H1 (cell line): ENCODE data around the gene SLFNL1. TPM values are rescaled to one million over a fixed set of nuclear protein-coding genes. Genes with fewer than 3 reads are reported as not detected.

ENCODE experiments used
- CTCF ChIA-PET: fragments of 300-600 bp; sonication (Branson Sonifier 250); formaldehyde crosslinking; loops from one replicate; lab custom pipeline; 2021; ENCODE audit not compliant: partially characterized antibody; lab: Charles Lee
- POLR2A ChIA-PET: fragments of 300-600 bp; sonication (Branson Sonifier 250); formaldehyde crosslinking; loops from one replicate; lab custom pipeline; 2021; ENCODE audit warnings: inconsistent platforms; ENCODE audit not compliant: partially characterized antibody; lab: Charles Lee
- DNase-seq, 2 experiments: peaks; one replicate each; pipeline versions ENCODE4 v3.0.0 to v3.0.0-alpha.2; 2010 to 2022; ENCODE audit warnings: low spot score in 2 of 2, low read depth in 1 of 2, mixed read lengths in 1 of 2
- FAIRE-seq: peaks from 2 replicates; lab custom pipeline; 2011; peaks lifted over from hg19 to GRCh38; lab: Jason Lieb, UNC
- H2AFZ ChIP-seq: 2 replicates; pipeline ENCODE4 v1.8.1; 2012; ENCODE audit warnings: low read length, inconsistent platforms
- H2AK5ac ChIP-seq: 2 replicates; pipeline ENCODE4 v1.6.1; 2013; ENCODE audit warnings: low read depth, low read length
- H2BK120ac ChIP-seq: replicated peaks from 2 replicates; pipeline ENCODE3; 2013; ENCODE audit warnings: low read depth, low read length, inconsistent platforms
- H2BK12ac ChIP-seq: 2 replicates; pipeline ENCODE4 v1.6.1; 2013; ENCODE audit warnings: low read depth, low read length
- H2BK15ac ChIP-seq: 2 replicates; pipeline ENCODE4 v1.6.1; 2013; ENCODE audit warnings: low read length
- H2BK20ac ChIP-seq: 2 replicates; pipeline ENCODE4 v1.6.1; 2013; ENCODE audit warnings: low read length
- H2BK5ac ChIP-seq: 2 replicates; pipeline ENCODE4 v1.6.1; 2013; ENCODE audit warnings: low read depth, low read length
- H3K14ac ChIP-seq: 2 replicates; pipeline ENCODE4 v1.6.1; 2013; ENCODE audit warnings: inconsistent platforms; ENCODE audit not compliant: insufficient read length
- H3K18ac ChIP-seq: 2 replicates; pipeline ENCODE4 v1.6.1; 2013; ENCODE audit warnings: low read length; ENCODE audit errors: extremely low read depth
- H3K23ac ChIP-seq: 2 replicates; pipeline ENCODE4 v1.6.1; 2013; ENCODE audit warnings: inconsistent platforms; ENCODE audit not compliant: insufficient read length
- H3K23me2 ChIP-seq: 2 replicates; pipeline ENCODE4 v1.6.1; 2013; ENCODE audit warnings: low read depth, low read length
- H3K27ac ChIP-seq: 2 replicates; pipeline ENCODE4 v1.6.1; 2011; ENCODE audit warnings: low read depth, low read length, inconsistent platforms
- H3K27me3 ChIP-seq, 4 experiments: replicated peaks in 1 of 4; 1 replicate in 1 of 4; 2 replicates in 3 of 4; pipeline versions ENCODE4 v1.6.1 to v1.8.1; 2011 to 2013; ENCODE audit warnings: low read length in 3 of 4, mild to moderate bottlenecking in 3 of 4, inconsistent platforms in 2 of 4, mixed read lengths in 2 of 4, moderate library complexity in 1 of 4; ENCODE audit not compliant: control insufficient read depth in 3 of 4, insufficient read depth in 3 of 4; ENCODE audit errors: extremely low read depth in 1 of 4
- H3K36me3 ChIP-seq, 4 experiments: 2 replicates each; pipeline versions ENCODE4 v1.6.1 to v1.8.1; 2011 to 2013; ENCODE audit warnings: mild to moderate bottlenecking in 4 of 4, low read length in 3 of 4, moderate library complexity in 2 of 4, control low read depth in 1 of 4, inconsistent platforms in 1 of 4; ENCODE audit not compliant: insufficient read depth in 4 of 4, control insufficient read depth in 2 of 4
- H3K4ac ChIP-seq: replicated peaks from 2 replicates; pipeline ENCODE3; 2013; ENCODE audit warnings: low read length, low read depth, mixed read lengths, inconsistent platforms; ENCODE audit not compliant: insufficient read length
- H3K4me1 ChIP-seq, 4 experiments: replicated peaks in 1 of 4; 1 replicate in 1 of 4; 2 replicates in 3 of 4; pipeline versions ENCODE4 v1.6.1 to v1.8.1; 2011 to 2013; ENCODE audit warnings: low read length in 3 of 4, inconsistent platforms in 2 of 4, mixed read lengths in 1 of 4; ENCODE audit not compliant: insufficient read depth in 4 of 4, control insufficient read depth in 3 of 4
- H3K4me2 ChIP-seq, 2 experiments: 2 replicates each; pipeline versions ENCODE4 v1.6.1 to v1.8.1; 2011 to 2013; ENCODE audit warnings: low read depth in 2 of 2, low read length in 2 of 2, control low read depth in 1 of 2, inconsistent platforms in 1 of 2, mild to moderate bottlenecking in 1 of 2; ENCODE audit not compliant: insufficient read depth in 1 of 2
- H3K4me3 ChIP-seq, 4 experiments: fragments of 200-600, 300-600 bp in 1 of 4; sonication (generic), shearing (Covaris generic), sonication (Bioruptor Twin) in 1 of 4; 2 replicates each; pipeline versions ENCODE4 v1.5.1 to v1.8.1; 2011 to 2016; ENCODE audit warnings: low read length in 4 of 4, low read depth in 3 of 4, control low read depth in 2 of 4, inconsistent platforms in 2 of 4, mild to moderate bottlenecking in 2 of 4, mixed read lengths in 1 of 4, moderate library complexity in 1 of 4; ENCODE audit not compliant: insufficient read depth in 2 of 4; ENCODE audit errors: extremely low read depth in 1 of 4
- H3K56ac ChIP-seq: replicated peaks from 2 replicates; pipeline ENCODE3; 2013; ENCODE audit warnings: low read depth, mild to moderate bottlenecking, mixed read lengths, low read length, inconsistent platforms; ENCODE audit not compliant: insufficient read length
- H3K79me1 ChIP-seq: 2 replicates; pipeline ENCODE4 v1.6.1; 2013; ENCODE audit warnings: low read depth, low read length, control low read depth
- H3K79me2 ChIP-seq, 2 experiments: 2 replicates each; pipeline versions ENCODE4 v1.6.1 to v1.8.1; 2012 to 2013; ENCODE audit warnings: low read length in 2 of 2, mild to moderate bottlenecking in 2 of 2, inconsistent platforms in 1 of 2; ENCODE audit not compliant: insufficient read depth in 2 of 2, control insufficient read depth in 1 of 2
- H3K9ac ChIP-seq, 4 experiments: replicated peaks in 1 of 4; 1 replicate in 1 of 4; 2 replicates in 3 of 4; pipeline versions ENCODE4 v1.6.1 to v1.8.1; 2011 to 2013; ENCODE audit warnings: low read depth in 3 of 4, low read length in 3 of 4, control low read depth in 2 of 4, mild to moderate bottlenecking in 2 of 4, moderate library complexity in 2 of 4, inconsistent platforms in 1 of 4; ENCODE audit errors: extremely low read depth in 1 of 4
- H3K9me3 ChIP-seq, 2 experiments: 2 replicates each; pipeline versions ENCODE4 v1.6.1 to v1.8.1; 2012 to 2013; ENCODE audit warnings: mild to moderate bottlenecking in 2 of 2, moderate library complexity in 2 of 2, control low read depth in 1 of 2, inconsistent platforms in 1 of 2, low read depth in 1 of 2, low read length in 1 of 2, mixed read lengths in 1 of 2; ENCODE audit not compliant: insufficient read depth in 2 of 2
- H4K20me1 ChIP-seq, 2 experiments: replicated peaks in 1 of 2; 2 replicates each; pipeline versions ENCODE3 to v1.8.1; 2011 to 2013; ENCODE audit warnings: inconsistent platforms in 2 of 2, low read length in 2 of 2, mild to moderate bottlenecking in 1 of 2; ENCODE audit not compliant: insufficient read depth in 2 of 2, control insufficient read depth in 1 of 2
- H4K5ac ChIP-seq: 2 replicates; pipeline ENCODE4 v1.6.1; 2013; ENCODE audit warnings: low read length, low read depth, mixed read lengths, inconsistent platforms; ENCODE audit not compliant: insufficient read length
- H4K8ac ChIP-seq: 2 replicates; pipeline ENCODE4 v1.8.0; 2013; ENCODE audit warnings: mild to moderate bottlenecking, moderate library complexity, low read length, inconsistent platforms; ENCODE audit not compliant: insufficient read depth; ENCODE audit errors: extremely low read depth
- H4K91ac ChIP-seq: replicated peaks from 2 replicates; pipeline ENCODE3; 2013; ENCODE audit warnings: low read length, mixed read lengths, inconsistent platforms; ENCODE audit not compliant: insufficient read length
- ASH2L ChIP-seq: fragments of 200-600, 300-600 bp; sonication (generic); IDR thresholded peaks from one replicate; pipeline ENCODE4 v1.7.1; 2017; ENCODE audit warnings: low read length
- ATF3 ChIP-seq: IDR thresholded peaks from 2 replicates; pipeline ENCODE4 v1.6.1; 2011; ENCODE audit warnings: low read depth, mild to moderate bottlenecking, low read length; ENCODE audit not compliant: insufficient read depth
- CREB1 ChIP-seq: IDR thresholded peaks from 2 replicates; pipeline ENCODE4 v1.6.1; 2012; ENCODE audit warnings: inconsistent platforms
- GABPA ChIP-seq: IDR thresholded peaks from 2 replicates; pipeline ENCODE4 v1.6.1; 2011; ENCODE audit warnings: mild to moderate bottlenecking, low read length, moderate library complexity, borderline replicate concordance; ENCODE audit not compliant: insufficient read depth
- POLR2A ChIP-seq, 2 experiments: IDR thresholded peaks; 1 replicate in 1 of 2; 2 replicates in 1 of 2; pipeline ENCODE4 v1.6.1; 2011; ENCODE audit warnings: low read depth in 2 of 2, low read length in 2 of 2, mild to moderate bottlenecking in 2 of 2; ENCODE audit errors: control extremely low read depth in 1 of 2
- RAD21 ChIP-seq, 2 experiments: IDR thresholded peaks in 1 of 2; conservative IDR thresholded peaks in 1 of 2; 2 replicates each; pipeline ENCODE4 v1.6.1; 2011; ENCODE audit warnings: low read depth in 2 of 2, low read length in 2 of 2, improper control_type of control experiment in 1 of 2, inconsistent platforms in 1 of 2, mild to moderate bottlenecking in 1 of 2, moderate library complexity in 1 of 2
- TAF7 ChIP-seq: optimal IDR thresholded peaks from 2 replicates; pipeline ENCODE3; 2011; ENCODE audit warnings: low read depth, mild to moderate bottlenecking, inconsistent platforms, low read length, moderate library complexity, borderline replicate concordance
- WGBS, 2 experiments: shearing (Covaris generic) in 1 of 2; methylation state at CpG; one replicate each; pipeline versions ENCODE4 v1.1.6 to v1.1.7; 2013 to 2015; ENCODE audit warnings: low lambda C conversion rate in 2 of 2, mixed read lengths in 2 of 2, inconsistent platforms in 1 of 2, low coverage in 1 of 2, missing lambda C conversion rate in 1 of 2; ENCODE audit not compliant: insufficient replicate concordance in 2 of 2, insufficient coverage in 1 of 2, insufficient read length in 1 of 2; ENCODE audit errors: extremely low coverage in 1 of 2, missing lambda C conversion rate in 1 of 2; 5-methylcytosine and 5-hydroxymethylcytosine counted together
- polyA plus RNA-seq, 7 experiments: library from polyadenylated mRNA; depleted of rRNA in 3 of 7; stranded (reverse) in 5 of 7; unstranded in 2 of 7; fragments of >200 nt in 5 of 7; fragments of 200-250 nt in 2 of 7; gene quantifications; 1 replicate in 5 of 7; 2 replicates in 1 of 7; 4 replicates in 1 of 7; pipeline versions ENCODE4 v1.2.1 to v1.2.3, GENCODE V29; 2011 to 2013; ENCODE audit warnings: missing spikeins in 2 of 7, mixed read lengths in 2 of 7
- total RNA-seq: library from RNA; stranded (reverse); fragmentation: NEBNext Ultra II Directional; extraction: Animal tissue kit (Norgen Biotek cat#: 25700); gene quantifications from 2 replicates; pipeline ENCODE4 v1.2.1, GENCODE V29; 2021

The SLFNL1 gene
- total and polyA plus RNA-seq, 2 of the 8 experiments (the other 6 are each of a cell fraction or from before 2014, with no cell fraction given): not detected

GRCh38 chr1:41046347-41046775 lies 24.8 kb upstream of the SLFNL1 start:
- Histone ChIP-seq H3K4ac (no peak overlapping the region), H3K9ac (no peak overlapping the region; a peak in 2 of 7 replicates), H4K20me1 (peaks cover 0 to 3% of the 10 kb centered on the region in 2 experiments), H2AFZ (no peak overlapping the region), H3K14ac (no peak overlapping the region), H3K9me3 (no peaks in the 10 kb centered on the region), H3K79me1 (no peaks in the 10 kb centered on the region), H3K4me2 (no peak overlapping the region), H2BK12ac (no peak overlapping the region), H2AK5ac (no peak overlapping the region), H3K4me1 (no peaks in the 10 kb centered on the region), H3K27me3 (no peaks in the 10 kb centered on the region), H2BK5ac (no peak overlapping the region), H3K79me2 (no peaks in the 10 kb centered on the region), H2BK15ac (no peak overlapping the region), H3K23me2 (no peaks in the 10 kb centered on the region), H3K27ac (no peak overlapping the region), H3K23ac (no peak overlapping the region), H3K18ac (no peak overlapping the region), H4K8ac (no peak overlapping the region), H4K91ac (no peak overlapping the region), H3K4me3 (no peak overlapping the region), H3K36me3 (peaks cover 0 to 2% (median 0%) of the 10 kb centered on the region in 4 experiments; a peak in 1 of 8 replicates), H4K5ac (no peak overlapping the region), H3K56ac (no peak overlapping the region), H2BK20ac (no peak overlapping the region), H2BK120ac (no peak overlapping the region)
- CTCF ChIA-PET: interaction anchor here (0.7 kb wide), 1 partner anchor 1219 kb away, joined by 3 read pairs; no protein-coding TSS in a partner anchor
- POLR2A ChIA-PET: no interaction called here
- DNase-seq (no peak), FAIRE-seq (no peak)
- WGBS, 2 experiments: 94% methylated on average over 9 of the region's 10 CpGs; no CpG with 5 or more reads in 1 of the 2 experiments
- TF ChIP-seq POLR2A (IDR thresholded peaks at IDR 0.05; ENCODE audit: control extremely low read depth in 1 of 2, low read depth in 2 of 2, low read length in 2 of 2) (no peak), ASH2L (no peak), ATF3 (no peak), GABPA (no peak), RAD21 (IDR thresholded peaks at IDR 0.05 in 1 of 2, conservative IDR thresholded peaks at IDR 0.05 in 1 of 2; ENCODE audit: low read depth in 2 of 2, low read length in 2 of 2) (no peak), TAF7 (no peak), CREB1 (no peak)
